SK-N-SH treated with all-trans-retinoic acid at 6 μM for 48 hours (cell line): ENCODE measurements around the gene MST1.

Experiments
- ATAC-seq: fragments of 200-7000 bp; cut with Tn5 transposase; 3 replicates; pipeline ENCODE4 v1.9.1; 2020; ENCODE audit warnings: mild to moderate bottlenecking, moderate library complexity
- ARNTL ChIP-seq: fragments of 450-650 bp; formaldehyde crosslinking; IDR thresholded peaks from 2 replicates; pipeline ENCODE4 v1.5.0; 2020; ENCODE audit warnings: low read depth, mild to moderate bottlenecking, moderate library complexity, borderline replicate concordance
- BACH2 ChIP-seq: fragments of 250-450 bp; sonication (Bioruptor Pico); IDR thresholded peaks from 2 replicates; pipeline ENCODE4 v1.9.0; 2021; ENCODE audit warnings: mild to moderate bottlenecking, borderline replicate concordance
- CREB5 ChIP-seq: fragments of 250-450 bp; sonication (Bioruptor Pico); IDR thresholded peaks from 2 replicates; pipeline ENCODE4 v1.5.1; 2020; ENCODE audit warnings: low read depth, mild to moderate bottlenecking, moderate library complexity
- CSDC2 ChIP-seq: fragments of 250-450 bp; sonication (Bioruptor Pico); IDR thresholded peaks from 2 replicates; pipeline ENCODE4 v1.5.0; 2020; ENCODE audit warnings: mild to moderate bottlenecking, moderate library complexity
- CSRNP3 ChIP-seq: fragments of 250-450 bp; sonication (Bioruptor Pico); IDR thresholded peaks from 2 replicates; pipeline ENCODE4 v1.5.1; 2021; ENCODE audit warnings: mild to moderate bottlenecking, moderate library complexity
- ESRRG ChIP-seq: fragments of 250-450 bp; sonication (Bioruptor Pico); IDR thresholded peaks from 2 replicates; pipeline ENCODE4 v1.6.1; 2021; ENCODE audit warnings: mild to moderate bottlenecking
- ISL1 ChIP-seq: fragments of 250-450 bp; sonication (Bioruptor Pico); IDR thresholded peaks from 2 replicates; pipeline ENCODE4 v2.1.2; 2022; ENCODE audit warnings: mild to moderate bottlenecking, moderate library complexity
- PATZ1 ChIP-seq: fragments of 250-450 bp; sonication (Bioruptor Pico); IDR thresholded peaks from 2 replicates; pipeline ENCODE4 v1.8.0; 2020; ENCODE audit warnings: mild to moderate bottlenecking, moderate library complexity, borderline replicate concordance
- POU6F1 ChIP-seq: fragments of 250-450 bp; sonication (Bioruptor Pico); IDR thresholded peaks from 2 replicates; pipeline ENCODE4 v1.8.0; 2021; ENCODE audit warnings: low read depth, mild to moderate bottlenecking, moderate library complexity, borderline replicate concordance
- PPARA ChIP-seq: fragments of 250-450 bp; sonication (Bioruptor Pico); IDR thresholded peaks from 2 replicates; pipeline ENCODE4 v1.5.0; 2020; ENCODE audit warnings: mild to moderate bottlenecking, borderline replicate concordance
- SNAI2 ChIP-seq: fragments of 250-450 bp; sonication (Bioruptor Pico); IDR thresholded peaks from 2 replicates; pipeline ENCODE4 v1.5.0; 2020; ENCODE audit warnings: mild to moderate bottlenecking, moderate library complexity
- TCF4 ChIP-seq: fragments of 250-450 bp; sonication (Bioruptor Pico); IDR thresholded peaks from 2 replicates; pipeline ENCODE4 v1.8.0; 2021; ENCODE audit warnings: mild to moderate bottlenecking, moderate library complexity, borderline replicate concordance
- TOX ChIP-seq: fragments of 250-450 bp; sonication (Bioruptor Pico); IDR thresholded peaks from 2 replicates; pipeline ENCODE4 v1.8.0; 2021; ENCODE audit warnings: mild to moderate bottlenecking, moderate library complexity, borderline replicate concordance
- TSHZ2 ChIP-seq: fragments of 250-450 bp; sonication (Bioruptor Pico); IDR thresholded peaks from 2 replicates; pipeline ENCODE4 v1.5.0; 2020; ENCODE audit warnings: mild to moderate bottlenecking, moderate library complexity
- ZC3H10 ChIP-seq: fragments of 250-450 bp; sonication (Bioruptor Pico); IDR thresholded peaks from 2 replicates; pipeline ENCODE4 v1.5.1; 2021; ENCODE audit warnings: mild to moderate bottlenecking, moderate library complexity
- ZFP3 ChIP-seq: fragments of 250-450 bp; sonication (Bioruptor Pico); IDR thresholded peaks from 2 replicates; pipeline ENCODE4 v1.5.0; 2020; ENCODE audit warnings: mild to moderate bottlenecking, moderate library complexity
- ZFP30 ChIP-seq: fragments of 450-650 bp; formaldehyde crosslinking; IDR thresholded peaks from 2 replicates; pipeline ENCODE4 v1.5.0; 2022; ENCODE audit warnings: mild to moderate bottlenecking, moderate library complexity
- ZNF565 ChIP-seq: fragments of 450-650 bp; formaldehyde crosslinking; conservative IDR thresholded peaks from 2 replicates; pipeline ENCODE4 v1.5.0; 2020; ENCODE audit warnings: low read depth, mild to moderate bottlenecking, moderate library complexity
- ZNF70 ChIP-seq: fragments of 450-650 bp; formaldehyde crosslinking; IDR thresholded peaks from 2 replicates; pipeline ENCODE4 v1.5.0; 2020; ENCODE audit warnings: mild to moderate bottlenecking, moderate library complexity

The MST1 gene

GRCh38 chr3:49714728-49715550 lies 25.7 kb upstream of the MST1 start:
- TF ChIP-seq TOX (CRISPR knock-in tag) (no peak), BACH2 (no peak), TCF4 (CRISPR knock-in tag) (no peak), CREB5 (CRISPR knock-in tag) (no peak), ISL1 (CRISPR knock-in tag) (no peak), CSRNP3 (CRISPR knock-in tag) (no peak), CSDC2 (CRISPR knock-in tag) (no peak), PPARA (CRISPR knock-in tag) (no peak), ZNF565 (CRISPR knock-in tag) (no peak), ZNF70 (CRISPR knock-in tag) (no peak), ESRRG (CRISPR knock-in tag) (no peak), PATZ1 (CRISPR knock-in tag) (no peak)
- no peak for ATAC-seq

- ATAC-seq, result no peak
- TF ChIP-seq ZNF565 (CRISPR knock-in tag), result no peak
- TF ChIP-seq ZFP3 (CRISPR knock-in tag), result no peak
Measured at GRCh38 chr3:49713336-49714105, 24.2 kb upstream of the MST1 start.

GRCh38 chr3:49712631-49713317 lies 23.5 kb upstream of the MST1 start:
- no peak for ATAC-seq
- no peak for TF ChIP-seq TCF4 (CRISPR knock-in tag)
- no peak for TF ChIP-seq TOX (CRISPR knock-in tag)
- no peak for TF ChIP-seq BACH2
- no peak for TF ChIP-seq PATZ1 (CRISPR knock-in tag)
- no peak for TF ChIP-seq ZNF565 (CRISPR knock-in tag)
- no peak for TF ChIP-seq CSDC2 (CRISPR knock-in tag)
- no peak for TF ChIP-seq ARNTL (CRISPR knock-in tag)
- no peak for TF ChIP-seq ZFP30 (CRISPR knock-in tag)
- TF ChIP-seq ISL1 (CRISPR knock-in tag), result no peak
- no peak for TF ChIP-seq POU6F1 (CRISPR knock-in tag)
- TF ChIP-seq TSHZ2, result no peak
- no peak for TF ChIP-seq CSRNP3 (CRISPR knock-in tag)
- TF ChIP-seq ZC3H10 (CRISPR knock-in tag), result no peak
- no peak for TF ChIP-seq PPARA (CRISPR knock-in tag)
- TF ChIP-seq SNAI2, result no peak
- TF ChIP-seq ZFP3 (CRISPR knock-in tag), result no peak
